ENCODE results near the gene ECI2.
"Not testable (repeated sequence)": the region's sequence is repeated elsewhere in the genome, so short reads cannot be mapped to it uniquely, and the experiment has no call there.

Gene ECI2

GRCh38 chr6:4129446-4129845 is 5.9 kb downstream of the ECI2 start:
- H3K36me3 Mint-ChIP-seq (ENCODE audit: low read depth): peaks cover 43% of the 10 kb centered on the region
- H3K27ac Mint-ChIP-seq: no peak overlapping the region
- H3K27me3 Mint-ChIP-seq (ENCODE audit: low read depth): no peaks in the 10 kb centered on the region
- H3K4me3 Mint-ChIP-seq: no peak overlapping the region
- H3K4me1 Mint-ChIP-seq (ENCODE audit: low read depth): peaks cover 10% of the 10 kb centered on the region
- no peaks in the 10 kb centered on the region for H3K9me3 Mint-ChIP-seq

DNA sequence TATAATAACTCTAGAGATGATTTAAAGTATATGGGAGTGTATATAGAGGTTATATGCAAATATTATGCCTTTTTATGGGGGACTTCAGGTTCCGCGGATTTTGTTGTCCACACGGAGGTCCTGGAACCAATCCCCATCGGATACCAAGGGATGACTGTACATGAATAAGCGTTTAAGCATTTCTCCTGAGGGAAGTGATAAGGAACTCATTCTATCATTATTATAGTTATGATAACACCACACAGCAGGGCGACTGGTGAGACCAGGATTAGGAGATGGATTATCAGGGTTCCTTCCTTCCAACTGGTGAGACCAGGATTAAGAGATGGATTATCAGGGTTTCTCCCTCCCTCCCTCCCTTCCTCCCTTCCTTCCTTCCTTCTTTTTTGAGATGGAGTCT is 6.6 kb downstream of the ECI2 start:
- no peaks in the 10 kb centered on the region for H3K9me3 Mint-ChIP-seq
- no peaks in the 10 kb centered on the region for H3K27me3 Mint-ChIP-seq (ENCODE audit: low read depth)
- peaks cover 43% of the 10 kb centered on the region for H3K36me3 Mint-ChIP-seq (ENCODE audit: low read depth)
- H3K4me3 Mint-ChIP-seq: no peak overlapping the region
- H3K27ac Mint-ChIP-seq: no peak overlapping the region
- peaks cover 4% of the 10 kb centered on the region for H3K4me1 Mint-ChIP-seq (ENCODE audit: low read depth)

DNA sequence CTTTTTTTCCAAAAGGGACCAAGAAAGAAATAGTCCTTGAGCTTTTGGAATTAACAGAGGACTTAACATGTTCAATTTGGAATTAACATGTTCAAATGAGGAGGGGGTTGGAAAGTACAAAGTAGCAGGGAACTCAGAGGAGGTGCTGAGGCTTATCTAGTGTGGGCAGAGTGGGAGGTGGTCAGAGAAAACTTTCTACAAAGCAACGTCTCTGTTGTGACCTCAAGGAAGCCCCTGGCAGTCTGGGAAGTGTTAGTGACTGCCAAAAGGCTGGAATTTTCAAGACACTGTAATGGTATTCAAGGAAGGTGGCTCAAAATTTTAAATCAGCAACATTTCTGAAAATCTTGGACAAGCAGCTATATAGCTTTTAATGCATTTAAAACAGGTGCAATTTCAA is 7.3 kb downstream of the ECI2 start:
- Mint-ChIP-seq H3K4me1 (ENCODE audit: low read depth) (no peaks in the 10 kb centered on the region), H3K27me3 (ENCODE audit: low read depth) (no peaks in the 10 kb centered on the region), H3K4me3 (no peak overlapping the region), H3K36me3 (ENCODE audit: low read depth) (peaks cover 40% of the 10 kb centered on the region), H3K27ac (no peak overlapping the region), H3K9me3 (no peaks in the 10 kb centered on the region)

- no peaks in the 10 kb centered on the region for H3K27me3 Mint-ChIP-seq (ENCODE audit: low read depth)
- H3K27ac Mint-ChIP-seq: no peak overlapping the region
- H3K9me3 Mint-ChIP-seq: peaks cover 2% of the 10 kb centered on the region
- H3K4me3 Mint-ChIP-seq: no peak overlapping the region
- peaks cover 32% of the 10 kb centered on the region for H3K36me3 Mint-ChIP-seq (ENCODE audit: low read depth)
- H3K4me1 Mint-ChIP-seq (ENCODE audit: low read depth): no peaks in the 10 kb centered on the region
Observed at GRCh38 chr6:4125933-4126864, 9.2 kb downstream of the ECI2 start.

DNA sequence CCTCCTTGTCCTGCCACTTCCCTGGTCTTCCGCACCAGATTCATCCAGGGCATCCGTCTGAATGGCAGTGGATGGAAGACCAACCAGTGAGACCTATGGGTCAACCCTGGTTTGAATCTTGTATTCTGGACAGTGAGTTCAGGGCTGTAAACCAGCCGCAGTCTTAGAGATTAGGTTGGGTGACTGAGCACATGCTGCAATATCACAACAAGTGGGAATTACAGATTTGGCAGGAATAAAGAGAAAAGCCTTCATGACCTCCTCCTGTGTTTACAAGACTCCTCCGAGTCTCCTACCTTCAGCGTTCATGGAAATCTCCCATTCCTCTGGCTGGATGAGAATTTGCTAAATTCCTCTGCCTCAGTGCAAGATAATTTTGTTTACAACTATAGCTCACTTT is 9.9 kb downstream of the ECI2 start:
- H3K4me1 Mint-ChIP-seq (ENCODE audit: low read depth): no peaks in the 10 kb centered on the region
- H3K4me3 Mint-ChIP-seq: no peak overlapping the region
- H3K27me3 Mint-ChIP-seq (ENCODE audit: low read depth): no peaks in the 10 kb centered on the region
- H3K27ac Mint-ChIP-seq: no peak overlapping the region
- peaks cover 3% of the 10 kb centered on the region for H3K9me3 Mint-ChIP-seq
- H3K36me3 Mint-ChIP-seq (ENCODE audit: low read depth): peaks cover 36% of the 10 kb centered on the region

DNA sequence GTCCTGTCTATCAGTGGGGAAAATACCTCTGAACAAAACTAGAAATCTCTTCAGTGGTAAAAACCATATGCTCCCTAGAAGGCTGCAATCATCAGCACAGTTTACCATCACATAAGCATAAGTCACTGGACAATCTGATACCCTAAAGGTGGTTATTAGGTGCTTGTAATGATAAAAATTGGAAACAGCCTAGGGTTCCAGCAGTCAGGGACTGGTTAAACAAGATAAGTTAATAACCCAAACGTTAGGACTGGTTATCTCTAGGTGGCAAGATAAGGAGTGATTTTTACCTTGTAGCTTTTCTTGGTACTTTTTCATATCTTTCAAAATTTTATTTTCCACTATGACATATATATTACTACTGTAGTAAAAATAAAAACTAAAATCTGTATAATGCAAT is 11.0 kb downstream of the ECI2 start:
- no peaks in the 10 kb centered on the region for H3K27me3 Mint-ChIP-seq (ENCODE audit: low read depth)
- H3K36me3 Mint-ChIP-seq (ENCODE audit: low read depth): peaks cover 30% of the 10 kb centered on the region
- H3K9me3 Mint-ChIP-seq: peaks cover 3% of the 10 kb centered on the region
- H3K4me3 Mint-ChIP-seq: no peak overlapping the region
- H3K4me1 Mint-ChIP-seq (ENCODE audit: low read depth): no peaks in the 10 kb centered on the region
- no peak overlapping the region for H3K27ac Mint-ChIP-seq

GRCh38 chr6:4115741-4116140 is 19.6 kb downstream of the ECI2 start:
- peaks cover 1% of the 10 kb centered on the region for H3K4me1 Mint-ChIP-seq (ENCODE audit: low read depth)
- peaks cover 31% of the 10 kb centered on the region for H3K36me3 Mint-ChIP-seq (ENCODE audit: low read depth)
- H3K9me3 Mint-ChIP-seq: peaks cover 9% of the 10 kb centered on the region
- H3K4me3 Mint-ChIP-seq: no peak overlapping the region
- no peak overlapping the region for H3K27ac Mint-ChIP-seq
- H3K27me3 Mint-ChIP-seq (ENCODE audit: low read depth): peaks cover 18% of the 10 kb centered on the region

- Mint-ChIP-seq H3K4me3 (no peak overlapping the region), H3K27ac (no peak overlapping the region), H3K9me3 (peaks cover 9% of the 10 kb centered on the region), H3K27me3 (ENCODE audit: low read depth) (peaks cover 22% of the 10 kb centered on the region), H3K4me1 (ENCODE audit: low read depth) (peaks cover 1% of the 10 kb centered on the region), H3K36me3 (ENCODE audit: low read depth) (peaks cover 25% of the 10 kb centered on the region)
Observed at GRCh38 chr6:4114123-4114522, 21.3 kb downstream of the ECI2 start.

DNA sequence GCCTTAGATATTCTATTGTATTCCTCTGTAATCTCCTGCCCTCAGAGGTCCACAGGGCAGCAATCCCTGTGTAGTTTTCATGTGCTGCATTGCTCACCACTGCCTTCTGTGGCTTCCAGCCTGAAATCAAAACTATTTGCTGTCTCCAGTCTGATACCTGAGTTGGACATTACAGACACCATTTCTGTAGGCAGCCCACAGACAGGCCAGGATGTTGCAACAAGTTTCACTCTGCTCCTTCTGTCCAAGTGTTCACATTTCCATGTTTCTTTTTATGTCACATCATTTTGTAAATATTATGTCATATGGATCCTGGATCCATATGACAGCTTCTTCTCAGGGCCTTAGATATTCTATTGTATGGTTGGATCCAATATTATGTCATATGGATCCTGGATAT is 21.7 kb downstream of the ECI2 start:
- H3K9me3 Mint-ChIP-seq: peaks cover 9% of the 10 kb centered on the region
- no peak overlapping the region for H3K4me3 Mint-ChIP-seq
- H3K27me3 Mint-ChIP-seq (ENCODE audit: low read depth): peaks cover 27% of the 10 kb centered on the region
- H3K36me3 Mint-ChIP-seq (ENCODE audit: low read depth): peaks cover 25% of the 10 kb centered on the region
- no peak overlapping the region for H3K27ac Mint-ChIP-seq
- peaks cover 1% of the 10 kb centered on the region for H3K4me1 Mint-ChIP-seq (ENCODE audit: low read depth)

- peaks cover 1% of the 10 kb centered on the region for H3K4me1 Mint-ChIP-seq (ENCODE audit: low read depth)
- H3K27ac Mint-ChIP-seq: no peak overlapping the region
- H3K4me3 Mint-ChIP-seq: no peak overlapping the region
- peaks cover 36% of the 10 kb centered on the region for H3K27me3 Mint-ChIP-seq (ENCODE audit: low read depth)
- peaks cover 24% of the 10 kb centered on the region for H3K36me3 Mint-ChIP-seq (ENCODE audit: low read depth)
- H3K9me3 Mint-ChIP-seq: peaks cover 9% of the 10 kb centered on the region
Observed at GRCh38 chr6:4112366-4112765, 23.0 kb downstream of the ECI2 start.

- H3K4me3 Mint-ChIP-seq; H3K27ac Mint-ChIP-seq; H3K9me3 Mint-ChIP-seq; H3K4me1 Mint-ChIP-seq (ENCODE audit: low read depth); H3K36me3 Mint-ChIP-seq (ENCODE audit: low read depth): not testable (repeated sequence)
- H3K27me3 Mint-ChIP-seq (ENCODE audit: low read depth): peaks cover 52% of the 10 kb centered on the region
Observed at GRCh38 chr6:4109363-4109815, 26.0 kb downstream of the ECI2 start.

DNA sequence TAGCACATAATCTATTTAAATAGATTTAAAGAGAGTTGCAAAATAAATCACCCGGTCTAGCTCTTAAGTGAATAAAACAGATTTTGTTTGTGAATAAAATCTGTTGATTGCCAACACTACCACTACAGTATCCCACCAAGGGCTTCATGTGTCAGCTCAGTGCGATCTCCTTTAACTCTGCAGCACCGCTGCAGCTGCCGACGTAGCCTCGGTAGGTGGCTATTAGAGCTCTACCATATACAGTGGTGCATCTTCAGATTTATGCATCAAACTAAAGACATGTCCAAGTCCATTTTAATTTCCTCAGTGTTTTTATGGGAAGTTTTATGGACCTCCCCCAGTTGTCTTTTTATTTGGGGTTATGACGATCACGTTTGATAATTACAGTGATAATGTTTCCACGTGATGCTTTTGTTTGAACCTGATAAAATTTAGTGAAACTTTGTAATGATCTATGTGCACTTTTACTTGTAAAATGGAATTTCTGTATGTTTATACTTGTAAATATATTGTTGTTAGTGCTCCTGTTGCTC is 26.7 kb downstream of the ECI2 start:
- H3K27ac Mint-ChIP-seq: no peak overlapping the region
- peaks cover 52% of the 10 kb centered on the region for H3K27me3 Mint-ChIP-seq (ENCODE audit: low read depth)

GRCh38 chr6:4107873-4108272 is 27.5 kb downstream of the ECI2 start:
- no peak overlapping the region for H3K27ac Mint-ChIP-seq
- peaks cover 50% of the 10 kb centered on the region for H3K27me3 Mint-ChIP-seq (ENCODE audit: low read depth)
- H3K4me1 Mint-ChIP-seq (ENCODE audit: low read depth): peaks cover 1% of the 10 kb centered on the region
- peaks cover 8% of the 10 kb centered on the region for H3K9me3 Mint-ChIP-seq
- no peaks in the 10 kb centered on the region for H3K36me3 Mint-ChIP-seq (ENCODE audit: low read depth)
- H3K4me3 Mint-ChIP-seq: no peak overlapping the region

More for the DNA sequence above, 26.7 kb downstream of the ECI2 start:
- peaks cover 9% of the 10 kb centered on the region for H3K9me3 Mint-ChIP-seq
- H3K4me1 Mint-ChIP-seq (ENCODE audit: low read depth): peaks cover 1% of the 10 kb centered on the region
- peaks cover 1% of the 10 kb centered on the region for H3K36me3 Mint-ChIP-seq (ENCODE audit: low read depth)
- no peak overlapping the region for H3K4me3 Mint-ChIP-seq

DNA sequence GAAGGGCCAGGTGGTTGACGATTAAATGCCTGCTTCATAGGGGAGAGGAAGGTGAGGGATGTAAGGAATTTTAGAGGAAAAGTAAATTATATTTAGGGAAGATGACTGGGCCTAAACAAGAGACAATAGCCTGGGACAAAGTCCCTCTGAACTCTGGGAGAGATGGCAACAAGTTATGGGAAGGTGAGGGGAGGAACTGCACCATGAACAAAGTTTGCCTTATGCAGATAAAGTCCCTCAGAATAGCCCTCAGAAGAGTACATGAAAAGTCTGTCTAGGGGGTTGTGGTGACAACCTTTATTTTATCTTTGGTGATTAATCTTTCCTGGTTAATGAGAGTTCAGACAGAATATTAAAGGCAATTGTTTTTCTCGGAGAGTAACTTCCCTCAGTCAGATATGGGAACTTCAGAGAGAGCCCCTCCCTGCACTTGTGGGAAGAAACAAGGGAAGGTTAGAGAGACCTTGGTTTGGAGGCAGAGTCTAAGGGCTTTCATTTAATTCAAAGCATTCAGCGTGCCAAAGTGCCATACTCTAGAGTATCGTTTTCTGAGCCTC is 29.3 kb downstream of the ECI2 start:
- H3K4me1 Mint-ChIP-seq (ENCODE audit: low read depth): no peaks in the 10 kb centered on the region
- no peak overlapping the region for H3K4me3 Mint-ChIP-seq
- H3K9me3 Mint-ChIP-seq: no peaks in the 10 kb centered on the region
- no peaks in the 10 kb centered on the region for H3K36me3 Mint-ChIP-seq (ENCODE audit: low read depth)
- H3K27me3 Mint-ChIP-seq (ENCODE audit: low read depth): peaks cover 35% of the 10 kb centered on the region
- no peak overlapping the region for H3K27ac Mint-ChIP-seq

DNA sequence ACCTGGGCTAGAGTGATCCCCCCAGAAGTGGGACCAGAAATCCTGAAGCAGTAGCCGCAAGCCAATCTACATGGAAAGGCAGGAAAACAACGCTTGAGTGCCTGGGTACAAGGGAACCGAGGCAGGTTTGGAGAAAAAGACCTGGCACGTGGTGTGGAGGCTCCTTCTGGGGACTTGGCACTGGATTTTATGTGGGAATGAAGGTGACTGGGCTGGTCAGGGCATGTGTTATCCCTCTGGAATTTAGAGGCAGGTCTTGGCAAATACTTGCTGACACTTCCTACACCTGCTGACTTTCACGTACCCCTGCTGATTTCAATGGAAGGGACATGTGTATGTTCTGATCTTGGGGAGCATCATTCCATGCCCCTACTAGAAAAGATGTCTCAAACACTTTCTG is 31.4 kb downstream of the ECI2 start:
- H3K4me3 Mint-ChIP-seq: no peak overlapping the region
- H3K27me3 Mint-ChIP-seq (ENCODE audit: low read depth): peaks cover 31% of the 10 kb centered on the region
- no peaks in the 10 kb centered on the region for H3K36me3 Mint-ChIP-seq (ENCODE audit: low read depth)
- no peaks in the 10 kb centered on the region for H3K4me1 Mint-ChIP-seq (ENCODE audit: low read depth)
- no peak overlapping the region for H3K27ac Mint-ChIP-seq
- H3K9me3 Mint-ChIP-seq: no peaks in the 10 kb centered on the region

Measured in T-helper 1 cell treated with Interleukin-12 subunit alpha and Interleukin-12 subunit beta and Interleukin-4 antibody, amounts not matched to agents 30 μg/mL and 1 μg/mL, for 36 hours (primary cell).